NOMO-1 treated with dmso at 0.1 percent for 144 hours (cell line): ENCODE measurements around the gene ICAM4.
"Not testable (repeated sequence)": the region's sequence is repeated elsewhere in the genome, so short reads cannot be mapped to it uniquely, and the experiment has no call there.

ENCODE experiments used
- DNase-seq: peaks from one replicate; lab custom pipeline; 2025; ENCODE audit not compliant: unreplicated experiment; lab: John Stamatoyannopoulos, UW

The ICAM4 gene

GRCh38 chr19:10336725-10337124, 50.0 kb downstream of the ICAM4 start:
- DNase-seq, result not testable (repeated sequence)
